GM12865 (cell line): ENCODE results near the gene ADAMTS17.

Experiments
- DNase-seq: peaks from one replicate; pipeline ENCODE4 v3.0.0; 2010; ENCODE audit warnings: low read depth
- H3K4me3 ChIP-seq: 2 replicates; pipeline ENCODE4 v1.5.1; 2011; ENCODE audit warnings: mild to moderate bottlenecking, low read depth, low read length, control low read depth
- CTCF ChIP-seq: IDR thresholded peaks from 2 replicates; pipeline ENCODE4 v1.5.1; 2011; ENCODE audit warnings: low read length, control low read depth, low read depth, inconsistent platforms; ENCODE audit not compliant: insufficient read depth; ENCODE audit errors: missing control alignments

ADAMTS17 gene

GRCh38 chr15:100252779-100253417, 88.9 kb downstream of the ADAMTS17 start:
- H3K4me3 ChIP-seq: no peak overlapping the region
- TF ChIP-seq CTCF: no peak
- DNase-seq: no peak

DNA sequence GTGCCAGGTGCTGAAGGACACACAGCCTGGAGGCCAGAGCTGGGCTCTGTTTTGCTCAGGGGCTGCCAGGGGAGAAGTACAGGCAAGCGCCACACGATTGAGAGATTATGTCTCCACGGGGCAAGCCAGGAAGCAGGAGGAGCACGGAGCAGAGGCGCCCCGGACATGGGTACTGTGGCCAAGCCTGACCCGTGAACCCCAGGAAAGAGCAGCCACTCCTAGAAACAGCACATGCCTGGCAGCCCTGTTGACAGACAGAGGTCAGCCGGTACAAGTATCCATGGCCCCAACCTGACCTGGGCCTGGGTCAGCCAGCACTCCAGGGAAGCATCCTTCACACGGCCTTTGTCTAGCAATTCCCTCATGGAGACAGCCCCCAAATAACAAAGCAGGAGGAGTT, 89.4 kb downstream of the ADAMTS17 start:
- H3K4me3 ChIP-seq: no peak overlapping the region
- DNase-seq: no peak
- no peak for TF ChIP-seq CTCF

DNA sequence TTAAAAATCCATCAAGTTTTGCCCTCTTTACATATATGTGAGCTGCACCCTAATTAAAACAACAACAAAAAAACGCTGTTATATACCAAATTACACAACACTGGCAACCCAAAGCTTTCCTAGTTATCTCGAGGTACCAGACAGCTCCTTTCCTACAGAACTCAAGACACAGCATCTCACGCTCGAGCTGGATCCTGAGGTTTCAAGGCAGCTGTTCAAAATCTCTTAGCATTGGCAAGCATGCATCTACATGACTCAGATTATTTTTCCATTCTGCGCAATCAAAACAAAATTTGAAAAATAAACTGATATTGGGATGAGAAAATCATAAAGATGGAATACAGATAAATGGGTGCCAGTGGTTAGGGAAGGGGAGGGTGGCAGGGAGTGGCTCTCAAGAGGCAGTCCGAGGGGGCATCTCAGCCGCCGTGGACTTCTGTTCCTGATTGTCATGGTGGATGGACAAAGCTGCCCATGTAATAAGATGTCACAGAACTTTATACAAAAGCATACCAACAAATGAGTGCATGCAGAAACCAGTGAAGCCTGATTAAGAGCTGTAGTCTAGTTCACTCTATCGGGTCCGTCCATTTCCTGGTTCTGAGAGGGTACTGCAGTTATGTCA, 91.5 kb downstream of the ADAMTS17 start:
- DNase-seq: no peak
- no peak for TF ChIP-seq CTCF
- H3K4me3 ChIP-seq: no peak overlapping the region

DNA sequence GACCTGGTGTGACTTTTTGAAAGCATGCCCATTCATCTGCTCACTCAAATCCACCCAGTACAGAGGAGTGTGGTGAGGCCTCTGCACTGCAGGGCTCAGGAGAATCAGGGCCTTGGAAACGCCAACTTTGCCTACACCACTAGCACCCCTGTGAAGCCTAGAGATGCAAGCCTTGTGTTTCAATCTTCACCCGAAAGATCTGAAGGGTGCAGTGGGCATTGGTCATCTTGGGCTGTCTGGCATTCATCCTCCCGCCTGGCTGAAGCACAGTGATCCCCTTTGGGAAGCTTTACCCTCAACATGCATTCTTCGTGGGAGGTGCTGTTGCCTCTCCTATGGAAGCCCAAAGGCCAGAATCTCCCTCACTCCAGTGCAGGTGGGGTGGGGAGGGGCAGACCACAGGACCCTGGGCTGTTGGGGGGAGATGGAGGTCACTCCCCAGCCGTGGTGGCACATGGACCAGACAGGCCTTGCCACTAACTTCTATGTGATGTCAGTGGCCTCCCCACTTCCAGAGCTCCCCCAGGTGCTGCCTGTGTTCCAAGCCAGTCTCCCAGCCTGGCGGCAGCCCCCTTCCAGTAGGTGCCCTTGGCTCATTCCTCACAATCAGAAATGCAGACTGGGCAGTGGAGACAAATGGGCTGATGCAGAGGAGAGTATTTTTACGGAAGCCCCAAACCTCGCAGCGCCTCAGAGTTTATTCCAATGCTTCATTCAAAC, 92.5 kb downstream of the ADAMTS17 start:
- no peak overlapping the region for H3K4me3 ChIP-seq
- no peak for DNase-seq
- TF ChIP-seq CTCF: no peak

DNA sequence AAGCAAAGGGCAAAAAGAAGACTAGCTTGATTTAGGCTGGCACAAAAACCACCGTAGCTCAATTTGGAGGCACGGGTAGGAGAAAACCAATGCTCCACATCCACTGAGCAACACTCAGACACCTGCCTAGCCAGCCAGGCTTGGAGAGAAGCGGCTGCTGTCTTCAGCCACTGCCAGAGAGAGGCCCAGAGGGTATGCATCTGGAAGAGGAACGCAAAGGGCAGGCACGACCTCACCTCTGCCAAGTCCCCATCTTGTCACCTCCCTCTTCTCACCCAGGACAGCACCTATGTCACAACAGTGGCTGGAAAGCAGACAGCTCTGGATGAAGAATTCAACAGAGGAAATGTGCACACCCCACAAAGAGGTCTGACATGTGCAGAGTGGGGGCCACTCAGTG, 93.5 kb downstream of the ADAMTS17 start:
- DNase-seq: no peak
- no peak for TF ChIP-seq CTCF
- no peak overlapping the region for H3K4me3 ChIP-seq

- no peak for TF ChIP-seq CTCF
- no peak for DNase-seq
- H3K4me3 ChIP-seq: no peak overlapping the region
Measured at GRCh38 chr15:100247228-100248225, 94.2 kb downstream of the ADAMTS17 start.
